Iris pigment epithelial cell (primary cell): ENCODE data around the gene ASPDH.

Source experiments
- DNase-seq: peaks from one replicate; pipeline ENCODE4 v3.0.0-alpha.2; 2011; ENCODE audit warnings: low read depth

The ASPDH gene

DNA sequence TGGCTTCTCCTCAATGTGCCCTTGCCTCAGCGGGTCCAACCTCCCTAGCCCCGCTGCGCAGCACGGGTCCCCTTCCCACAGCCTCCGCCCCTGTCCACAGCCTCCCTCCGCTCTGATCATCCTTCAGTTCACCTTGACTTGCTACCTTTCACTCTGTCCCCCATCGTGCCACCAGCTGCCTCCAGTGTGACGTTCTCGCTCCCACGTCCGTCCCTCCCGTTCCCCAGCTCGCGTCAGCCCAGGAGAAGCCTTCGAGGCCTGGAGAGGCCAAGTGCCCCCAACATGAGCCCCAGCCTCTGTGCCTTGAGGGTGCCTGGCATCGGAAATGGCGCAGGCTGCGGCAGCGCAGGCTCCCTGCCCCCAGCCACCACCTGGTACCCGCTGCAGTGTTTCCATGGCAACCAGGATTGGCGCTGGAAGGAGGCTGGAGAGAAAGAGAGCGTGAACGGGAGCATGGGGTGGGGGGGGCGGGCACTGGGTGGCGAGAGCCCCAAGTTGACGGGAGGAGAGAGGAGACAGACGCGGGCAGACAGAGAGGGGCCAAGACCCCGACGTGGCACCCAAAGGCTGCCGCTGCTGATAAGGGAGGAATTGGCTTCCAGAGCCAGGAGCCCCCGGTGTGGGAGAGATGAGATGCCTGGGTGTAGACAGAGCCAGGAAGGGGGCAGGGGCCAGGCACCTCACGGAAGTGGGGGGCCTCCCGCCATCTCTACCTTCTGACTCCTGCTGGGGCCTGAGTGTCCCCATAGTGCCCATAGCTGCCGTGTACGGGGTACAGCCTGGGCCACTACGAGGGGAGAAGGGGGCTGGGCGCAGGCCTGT is 844 bp upstream of the ASPDH start:
- DNase-seq: no peak

DNA sequence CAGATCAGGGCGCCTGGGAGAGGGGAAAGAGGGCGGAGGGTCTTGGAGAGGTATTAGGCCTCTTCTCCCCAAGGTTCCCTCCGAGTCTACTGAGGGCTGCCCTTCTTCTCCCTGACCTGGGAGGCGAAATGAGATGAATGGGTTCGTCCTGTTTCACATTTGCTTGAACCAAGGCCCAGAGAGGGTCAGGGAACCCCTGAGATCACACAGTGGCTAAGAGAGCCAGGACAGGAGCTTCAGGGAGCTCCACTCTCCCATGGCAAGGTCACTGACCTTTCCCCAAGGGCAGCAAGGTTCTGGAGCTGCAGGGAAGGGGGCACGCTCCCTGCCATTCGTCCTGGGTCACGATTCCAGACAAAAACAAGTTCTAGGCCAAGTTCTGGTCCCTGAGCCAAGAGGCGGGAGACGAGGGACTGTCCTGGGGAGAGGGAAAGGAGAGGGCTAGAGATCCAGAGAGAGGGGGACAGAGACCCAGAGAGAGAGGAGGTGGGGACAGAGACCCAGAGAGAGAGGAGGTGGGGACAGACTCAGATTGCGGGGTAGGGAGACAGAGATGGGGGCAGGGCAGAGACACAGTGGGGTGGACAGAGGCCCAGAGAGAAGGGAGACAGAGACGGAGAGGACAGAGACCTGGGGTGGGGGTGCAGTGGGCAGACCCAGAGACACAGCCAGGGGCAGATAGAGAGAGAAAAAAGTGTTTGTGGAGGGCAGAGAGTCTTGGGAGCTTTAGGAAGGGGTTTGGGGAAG is 541 bp downstream of the ASPDH start:
- DNase-seq: no peak

DNA sequence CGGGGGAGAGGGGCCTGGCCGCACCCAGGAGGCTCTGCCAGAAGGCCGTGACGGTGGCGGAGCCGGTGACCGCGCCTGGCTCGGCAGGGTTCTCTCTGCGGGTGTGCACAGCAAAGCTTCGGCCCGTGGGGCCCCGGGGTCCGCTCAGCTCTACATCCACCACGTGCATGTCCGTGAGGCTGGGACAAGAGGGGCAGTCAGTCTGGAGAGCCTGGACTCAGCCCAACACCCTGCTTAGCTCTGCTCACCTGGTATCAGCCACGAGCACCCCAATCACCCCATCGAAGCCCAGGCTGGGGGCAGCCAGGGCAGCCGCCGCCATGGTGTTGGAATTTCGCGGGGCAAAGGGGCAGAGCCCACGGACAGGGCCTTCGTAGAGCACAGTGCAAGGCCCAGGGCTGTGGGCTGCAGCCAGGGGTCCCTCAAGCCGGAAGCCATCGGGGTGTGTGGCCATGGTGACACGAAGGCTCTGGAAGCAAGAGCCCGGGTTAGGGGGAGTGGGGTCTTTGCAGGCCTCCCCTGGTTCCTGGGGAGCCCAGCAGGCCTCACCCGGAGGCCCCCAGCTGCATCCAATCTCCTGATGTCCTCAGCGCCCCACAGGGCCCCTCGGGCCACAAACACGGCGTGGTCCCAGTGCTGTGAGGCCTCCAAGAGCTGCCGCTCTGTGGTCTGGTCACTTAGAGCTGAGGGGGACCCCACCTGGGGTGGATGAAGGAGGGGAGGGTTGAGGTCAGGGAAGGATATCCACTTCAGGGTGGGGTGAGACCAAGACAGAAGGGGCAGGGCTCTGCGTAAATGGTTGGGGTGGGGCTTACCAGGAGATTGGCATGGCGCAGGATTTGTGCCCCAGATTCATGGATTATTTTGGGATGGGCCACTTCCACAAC is 1.4 kb downstream of the ASPDH start:
- DNase-seq: no peak

GRCh38 chr19:50511069-50511822 is 2.5 kb downstream of the ASPDH start, which contains the start of gene JOSD2:
Gene JOSD2 (minus strand): TSS chr19:50511191. CDS start chr19:50510431, 760 bp downstream.
- DNase-seq: peak; percentile 100

DNA sequence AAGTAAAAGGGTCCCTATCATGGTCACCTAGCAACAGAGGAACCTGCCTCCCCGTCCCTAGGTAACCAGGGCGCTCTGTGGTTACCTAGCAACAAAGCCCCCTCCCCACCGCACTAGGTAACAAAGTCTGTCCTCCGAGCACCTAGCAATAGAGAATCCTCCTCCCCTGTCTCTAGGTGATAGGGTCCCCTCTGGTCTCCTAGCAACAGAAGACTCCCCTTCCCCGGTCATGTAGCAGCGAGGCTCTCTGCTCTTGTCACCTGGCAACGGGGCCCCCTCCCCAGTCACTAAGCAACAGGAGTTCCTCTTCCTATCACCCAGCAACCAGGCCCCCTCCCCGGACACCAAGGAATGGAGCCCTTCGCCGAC is 3.0 kb downstream of the ASPDH start:
- no peak for DNase-seq

DNA sequence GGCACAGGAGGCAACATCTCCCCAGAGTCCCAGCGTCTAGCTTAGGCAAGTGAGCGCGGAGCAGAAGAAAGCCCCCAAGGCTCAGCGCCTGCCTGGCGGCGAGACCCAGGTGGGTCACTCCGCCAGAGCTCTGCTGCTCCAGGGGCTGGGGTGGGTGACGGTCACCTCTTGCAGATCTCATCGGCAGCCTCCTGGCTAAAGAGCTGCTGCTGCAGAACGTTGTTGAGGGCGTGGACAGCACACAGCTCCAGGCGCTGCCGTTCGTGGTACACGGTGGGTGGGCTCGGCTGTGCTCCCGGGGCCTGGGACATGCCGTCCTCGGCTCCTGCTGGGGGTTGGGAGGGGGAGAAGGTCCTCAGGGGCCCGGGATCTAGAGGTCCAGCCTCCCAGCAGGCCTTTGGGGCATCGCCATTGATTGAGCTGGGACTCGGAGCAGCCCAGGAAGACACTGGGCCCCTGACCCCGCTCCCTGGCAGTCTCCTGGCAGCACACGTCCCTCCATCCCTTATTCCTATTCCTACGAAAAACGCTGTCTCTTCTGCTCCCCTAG is 3.5 kb downstream of the ASPDH start:
- DNase-seq: peak; percentile 13

- no peak for DNase-seq
These were observed 4.3 kb downstream of the ASPDH start for GRCh38 chr19:50509366-50509765.

GRCh38 chr19:50508843-50509190 is 4.9 kb downstream of the ASPDH start:
- no peak for DNase-seq

GRCh38 chr19:50507376-50507775 is 6.3 kb downstream of the ASPDH start:
- no peak for DNase-seq

DNA sequence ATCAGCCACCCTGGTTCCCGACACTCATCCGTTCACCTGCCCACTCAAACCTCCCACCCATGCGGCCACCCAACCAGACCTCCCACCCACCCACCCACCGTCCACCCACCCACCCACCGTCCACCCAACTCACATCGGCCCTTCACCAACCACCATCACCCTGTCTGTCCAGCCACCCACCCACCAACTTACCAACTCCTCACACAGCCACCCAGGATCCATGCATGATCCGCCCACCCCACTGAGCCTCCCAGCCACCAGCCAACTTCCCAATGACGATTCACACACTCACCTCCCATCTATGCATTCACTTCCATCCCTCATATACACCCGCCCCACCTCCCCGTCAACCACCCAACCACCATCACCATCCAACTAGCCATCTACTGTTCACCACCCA is 7.0 kb downstream of the ASPDH start:
- no peak for DNase-seq

DNA sequence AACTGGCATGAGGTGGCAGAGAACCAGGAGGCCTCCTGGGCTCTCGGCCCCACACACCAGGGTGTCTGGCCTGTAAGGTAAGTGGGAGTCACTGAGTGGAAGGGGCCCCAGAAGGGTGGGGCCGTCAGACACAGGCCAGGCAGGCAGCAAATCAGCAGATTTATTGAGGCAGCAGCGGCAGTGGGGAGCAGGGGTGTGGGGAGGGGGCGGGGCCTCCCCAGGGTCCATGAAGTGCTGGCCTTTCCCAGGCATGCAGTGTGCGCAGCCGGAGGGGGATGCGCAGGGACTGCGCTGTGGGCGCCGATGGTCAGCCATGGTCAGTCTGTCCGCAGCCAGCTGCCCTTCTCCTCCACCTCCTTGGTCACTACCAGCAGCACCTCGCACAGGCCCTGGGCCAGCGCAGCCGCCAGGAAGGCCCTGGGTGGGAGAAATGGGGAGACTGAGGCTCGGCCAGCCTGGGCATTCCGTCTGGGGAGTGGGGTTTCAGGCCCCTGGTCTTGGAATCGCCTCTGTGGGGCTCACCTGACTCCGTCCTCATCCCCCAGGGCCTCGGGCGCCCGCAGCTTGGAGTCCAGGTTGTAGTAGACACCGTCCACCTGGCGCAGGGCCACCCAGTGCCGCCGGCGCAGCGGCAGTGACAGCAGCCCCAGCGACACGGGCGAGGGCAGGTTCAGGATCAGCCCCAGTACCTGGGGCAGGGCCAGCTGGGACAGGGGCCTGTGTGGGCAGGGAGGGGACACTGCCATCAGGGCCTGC is 7.7 kb downstream of the ASPDH start:
- no peak for DNase-seq

DNA sequence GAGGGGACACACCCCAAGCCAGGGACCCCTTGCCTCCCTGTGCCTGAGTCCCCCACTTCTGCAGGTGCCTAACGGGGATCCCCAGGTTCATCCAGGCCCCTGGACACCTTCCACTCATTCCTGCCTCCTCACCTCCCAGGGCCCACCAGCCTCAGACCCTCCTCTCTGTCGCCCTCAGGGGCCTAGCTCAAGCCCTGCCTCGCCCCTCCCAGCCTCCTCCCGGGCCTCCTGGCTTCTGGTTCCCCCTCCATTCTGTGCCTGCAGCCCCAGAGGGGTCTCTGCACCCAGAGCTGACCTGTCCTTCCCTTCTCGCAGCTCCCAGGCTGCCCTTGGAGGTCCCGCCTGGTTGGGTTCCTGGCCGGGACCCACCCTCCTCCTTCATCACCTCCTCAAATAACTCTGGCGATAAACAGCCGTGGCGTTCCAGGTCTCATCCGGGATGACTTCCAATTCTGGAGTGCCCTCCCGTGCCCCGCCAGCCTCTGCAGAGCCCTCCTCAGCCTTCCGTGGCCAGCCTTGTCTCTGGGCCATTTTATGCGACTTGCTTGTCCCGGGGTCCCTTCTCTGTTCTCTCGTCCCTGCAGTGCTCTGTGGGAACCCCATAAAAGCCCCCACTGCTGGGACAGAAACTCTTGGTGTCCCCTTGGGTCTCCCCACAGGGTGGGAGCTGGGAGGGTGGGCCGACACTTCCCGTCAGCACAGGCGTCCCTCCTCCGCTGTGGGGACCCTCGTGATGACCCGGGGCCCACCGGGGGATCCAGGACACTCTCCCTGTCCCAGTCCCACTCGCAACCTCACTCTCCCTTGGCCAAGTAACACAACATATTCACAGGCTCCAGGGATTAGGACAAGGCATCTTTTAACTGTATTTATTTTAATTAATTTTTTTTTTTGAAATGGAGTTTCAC is 11.9 kb downstream of the ASPDH start:
- no peak for DNase-seq

GRCh38 chr19:50501186-50501567 is 12.5 kb downstream of the ASPDH start:
- DNase-seq: no peak

DNA sequence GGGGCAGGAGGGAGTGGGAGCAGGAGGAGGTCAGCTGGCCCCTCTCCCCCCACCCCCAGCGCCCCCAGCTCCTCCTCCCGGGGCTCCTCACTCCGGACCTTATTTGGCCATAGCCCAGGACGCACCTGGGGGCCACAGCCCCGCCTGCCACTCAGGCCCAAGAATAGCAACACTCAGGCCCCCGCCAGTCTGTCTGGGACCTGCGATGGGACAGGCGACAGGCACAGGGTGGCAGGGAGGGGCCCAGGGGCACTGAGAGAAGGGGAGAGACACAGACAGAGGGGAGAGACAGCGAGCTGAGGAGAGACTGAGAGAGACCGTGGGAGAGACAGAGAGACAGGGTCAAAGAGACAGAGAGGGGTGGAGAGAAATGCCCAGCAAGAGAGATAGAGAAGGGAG is 13.0 kb downstream of the ASPDH start:
- no peak for DNase-seq

DNA sequence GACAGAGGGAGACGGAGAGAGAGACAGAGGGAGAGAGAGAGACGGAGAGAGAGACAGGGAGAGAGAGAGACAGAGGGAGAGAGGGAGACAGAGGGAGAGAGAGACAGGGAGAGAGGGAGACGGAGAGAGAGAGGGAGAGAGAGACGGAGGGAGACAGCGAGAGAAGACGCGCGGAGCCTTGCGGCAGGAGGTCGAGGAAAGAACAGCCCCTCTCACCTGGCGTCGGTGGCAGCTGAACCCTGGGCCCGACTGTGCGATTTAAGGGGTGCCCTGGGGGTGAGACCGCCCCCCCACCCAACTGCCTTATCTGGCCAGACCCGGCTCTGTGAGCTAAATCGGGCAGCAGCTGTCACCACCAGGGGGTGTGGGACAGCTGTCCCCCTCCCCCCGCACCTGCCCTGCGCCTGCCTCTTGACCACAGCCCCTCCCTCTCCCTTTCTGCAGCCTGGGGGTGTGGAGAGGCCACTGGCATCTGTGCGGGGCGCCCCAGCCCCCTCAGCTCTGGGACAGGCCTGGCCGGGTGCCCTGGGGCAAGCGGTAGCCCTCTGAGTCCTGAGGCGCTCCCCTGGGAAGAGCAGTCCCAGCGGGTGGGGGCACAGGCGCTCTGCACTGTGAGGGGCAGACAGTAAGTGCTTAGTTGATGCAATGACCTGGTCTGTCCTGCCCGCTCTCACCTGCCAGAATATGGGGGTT is 13.5 kb downstream of the ASPDH start:
- DNase-seq: no peak

GRCh38 chr19:50498219-50499056 is 15.3 kb downstream of the ASPDH start:
- DNase-seq: no peak

DNA sequence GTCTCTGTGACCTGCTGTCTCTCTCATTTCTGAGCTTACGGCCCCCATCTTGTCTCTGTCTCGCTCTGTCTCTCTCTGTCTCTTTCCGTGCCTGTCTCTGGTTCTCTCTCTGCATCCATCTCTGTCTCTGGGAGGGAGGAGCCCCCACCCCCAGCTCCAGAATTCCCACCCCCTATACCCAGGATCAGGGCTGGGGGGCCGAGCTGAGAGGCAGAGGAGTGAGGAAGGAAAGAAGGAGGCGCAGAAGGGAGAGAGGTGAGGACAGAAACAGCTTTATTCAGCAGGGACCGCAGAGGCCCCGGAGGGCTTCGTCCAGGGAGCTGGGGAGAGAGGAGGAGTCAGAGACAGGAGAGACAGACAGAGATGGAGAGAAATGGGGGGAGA is 16.7 kb downstream of the ASPDH start:
- DNase-seq: no peak
